ENCODE measurements around the gene FAM110A. TPM values are rescaled to one million over a fixed set of nuclear protein-coding genes. Genes with fewer than 3 reads are reported as not detected.
A peak's percentile ranks its signal among the peaks of the same experiment; 100 is the strongest.

Gene FAM110A
- polyA plus RNA-seq, 2 of the 4 experiments (the other 2 are of a cell fraction): 3.1 to 4.4 TPM

DNA sequence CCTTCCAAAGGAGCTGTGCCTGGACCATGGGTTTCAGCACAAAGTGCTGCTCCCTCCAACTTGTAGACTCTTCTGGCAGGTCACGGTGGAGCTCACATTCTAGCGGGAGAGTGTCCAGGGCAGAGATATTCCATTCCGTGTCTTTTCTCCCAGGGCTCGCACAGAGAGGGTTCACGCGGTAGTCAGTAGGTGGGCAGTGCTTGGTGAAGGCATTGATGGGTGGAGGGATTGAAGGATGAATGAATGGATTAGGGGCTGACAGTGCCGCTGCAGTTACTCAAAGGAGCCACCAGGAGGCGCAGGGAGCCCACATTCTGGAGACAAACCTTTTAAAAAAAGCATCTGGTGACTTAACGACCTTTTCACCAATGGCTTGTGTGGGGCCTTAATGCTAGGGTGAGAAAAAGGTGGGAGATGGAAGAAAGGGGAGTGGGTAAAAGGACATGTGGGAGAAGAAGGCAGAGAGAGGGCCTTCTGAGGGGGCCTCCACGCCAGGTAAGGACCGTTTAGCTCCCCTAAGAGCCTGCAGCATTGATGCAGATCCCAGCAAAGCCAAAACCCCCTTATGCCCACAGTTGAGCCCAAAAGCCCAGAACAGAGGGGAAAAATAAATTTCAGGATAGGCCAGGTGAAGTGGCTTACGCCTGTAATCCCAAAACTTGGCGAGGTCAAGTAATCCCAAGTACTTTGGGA lies 17.5 kb upstream of the FAM110A start:
- no peak overlapping the region for H3K4me3 ChIP-seq
- DNase-seq (ENCODE audit: low read depth in 1 of 2, low spot score in 1 of 2) (peak; percentile 76 to 84), FAIRE-seq (peak; percentile 36), ATAC-seq (peak; percentile 48 to 76; a peak in 4 of 6 replicates)
- peak; percentile 97 to 98 for TF ChIP-seq RAD21 (conservative IDR thresholded peaks at IDR 0.05 in 1 of 2, IDR thresholded peaks at IDR 0.05 in 1 of 2)
- TF ChIP-seq SMC3 (IDR thresholded peaks at IDR 0.05): peak; percentile 99
- TF ChIP-seq ZFP36 (IDR thresholded peaks at IDR 0.05; ENCODE audit: borderline replicate concordance, partially characterized antibody): no peak
- TF ChIP-seq, protein P1, sequence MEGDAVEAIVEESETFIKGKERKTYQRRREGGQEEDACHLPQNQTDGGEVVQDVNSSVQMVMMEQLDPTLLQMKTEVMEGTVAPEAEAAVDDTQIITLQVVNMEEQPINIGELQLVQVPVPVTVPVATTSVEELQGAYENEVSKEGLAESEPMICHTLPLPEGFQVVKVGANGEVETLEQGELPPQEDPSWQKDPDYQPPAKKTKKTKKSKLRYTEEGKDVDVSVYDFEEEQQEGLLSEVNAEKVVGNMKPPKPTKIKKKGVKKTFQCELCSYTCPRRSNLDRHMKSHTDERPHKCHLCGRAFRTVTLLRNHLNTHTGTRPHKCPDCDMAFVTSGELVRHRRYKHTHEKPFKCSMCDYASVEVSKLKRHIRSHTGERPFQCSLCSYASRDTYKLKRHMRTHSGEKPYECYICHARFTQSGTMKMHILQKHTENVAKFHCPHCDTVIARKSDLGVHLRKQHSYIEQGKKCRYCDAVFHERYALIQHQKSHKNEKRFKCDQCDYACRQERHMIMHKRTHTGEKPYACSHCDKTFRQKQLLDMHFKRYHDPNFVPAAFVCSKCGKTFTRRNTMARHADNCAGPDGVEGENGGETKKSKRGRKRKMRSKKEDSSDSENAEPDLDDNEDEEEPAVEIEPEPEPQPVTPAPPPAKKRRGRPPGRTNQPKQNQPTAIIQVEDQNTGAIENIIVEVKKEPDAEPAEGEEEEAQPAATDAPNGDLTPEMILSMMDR (IDR thresholded peaks at IDR 0.05): peak; percentile 98
- no peaks in the 10 kb centered on the region for H3K4me1 ChIP-seq
- no peaks in the 10 kb centered on the region for H3K9me3 ChIP-seq
- no peak overlapping the region for H3K27ac ChIP-seq
- POLR2A ChIA-PET: no interaction called here
- CTCF ChIA-PET: interaction anchor here (0.5 to 22.7 kb wide), 71 partner anchors 8 to 1387 kb away, joined by 3 to 872 read pairs (median 4); partner anchors contain the start of genes ANGPT4, FAM110A and PSMF1
- no peak overlapping the region for H3K4me2 ChIP-seq
- 18% methylated on average over 13 of the region's 13 CpGs for WGBS (ENCODE audit: missing lambda C conversion rate)

- POLR2A ChIA-PET: interaction anchor here (0.7 to 1.5 kb wide), 2 partner anchors 137 to 274 kb away, joined by 3 read pairs; partner anchors contain the start of gene CSNK2A1
- CTCF ChIA-PET: interaction anchor here (0.5 to 22.7 kb wide), 47 partner anchors 9 to 685 kb away, joined by 3 to 872 read pairs (median 4); partner anchors contain the start of gene FAM110A
- no peak for TF ChIP-seq CBX8 (IDR thresholded peaks at IDR 0.05)
- TF ChIP-seq CHD2 (IDR thresholded peaks at IDR 0.05; ENCODE audit: low read length, partially characterized antibody): no peak
- TF ChIP-seq FOSL2 (IDR thresholded peaks at IDR 0.05): no peak
- TF ChIP-seq FOSL2 (CRISPR knock-in tag; IDR thresholded peaks at IDR 0.05): no peak
- DNase-seq (ENCODE audit: low read depth in 1 of 2, low spot score in 1 of 2) (no peak), ATAC-seq (peak; percentile 52 to 53; a peak in 5 of 6 replicates), FAIRE-seq (no peak)
- 60% methylated on average over 17 of the region's 17 CpGs for WGBS (ENCODE audit: missing lambda C conversion rate)
- H3K4me2 ChIP-seq: peak overlapping the region; percentile 68
- H3K9me3 ChIP-seq: no peaks in the 10 kb centered on the region
- H3K27ac ChIP-seq: no peak overlapping the region
- peak overlapping the region; percentile 31; the same call in 2 of the 3 replicates for H3K4me3 ChIP-seq
- no peaks in the 10 kb centered on the region for H3K4me1 ChIP-seq
Observed at GRCh38 chr20:818001-818664, 15.4 kb upstream of the FAM110A start.

- H3K4me2 ChIP-seq: no peak overlapping the region
- H3K4me3 ChIP-seq: no peak overlapping the region
- ATAC-seq (peak in 1 of 2 experiments; percentile 15; a peak in 1 of 6 replicates), FAIRE-seq (no peak), DNase-seq (ENCODE audit: low read depth in 1 of 2, low spot score in 1 of 2) (no peak)
- ChIA-PET CTCF (interaction anchor here (1.5 to 22.7 kb wide), 6 partner anchors 13 to 393 kb away, joined by 5 to 872 read pairs (median 23); partner anchors contain the start of gene FAM110A), POLR2A (no interaction called here)
- H3K27ac ChIP-seq: no peak overlapping the region
- 81% methylated on average over 8 of the region's 8 CpGs for WGBS (ENCODE audit: missing lambda C conversion rate)
- H3K4me1 ChIP-seq: no peaks in the 10 kb centered on the region
- no peaks in the 10 kb centered on the region for H3K9me3 ChIP-seq
- TF ChIP-seq TP53 (CRISPR knock-in tag; IDR thresholded peaks at IDR 0.05) (no peak), POLR2AphosphoS2 (conservative IDR thresholded peaks at IDR 0.05; ENCODE audit: low read length) (no peak), POLR2A (IDR thresholded peaks at IDR 0.05; ENCODE audit: low read length) (no peak), CEBPB (IDR thresholded peaks at IDR 0.05) (no peak), ESRRA (IDR thresholded peaks at IDR 0.05; ENCODE audit: borderline replicate concordance, low read length) (no peak), RAD21 (conservative IDR thresholded peaks at IDR 0.05 in 1 of 2, IDR thresholded peaks at IDR 0.05 in 1 of 2) (no peak), FOSB (CRISPR knock-in tag; IDR thresholded peaks at IDR 0.05) (no peak), CBX2 (IDR thresholded peaks at IDR 0.05; ENCODE audit: borderline replicate concordance, low read depth) (no peak), ZFP36 (IDR thresholded peaks at IDR 0.05; ENCODE audit: borderline replicate concordance, partially characterized antibody) (no peak), HDAC2 (IDR thresholded peaks at IDR 0.05) (no peak), HES2 (IDR thresholded peaks at IDR 0.05) (no peak), ELK1 (IDR thresholded peaks at IDR 0.05; ENCODE audit: low read depth, low read length) (no peak), NR3C1 (IDR thresholded peaks at IDR 0.05) (no peak)
- TF ChIP-seq, protein P2, sequence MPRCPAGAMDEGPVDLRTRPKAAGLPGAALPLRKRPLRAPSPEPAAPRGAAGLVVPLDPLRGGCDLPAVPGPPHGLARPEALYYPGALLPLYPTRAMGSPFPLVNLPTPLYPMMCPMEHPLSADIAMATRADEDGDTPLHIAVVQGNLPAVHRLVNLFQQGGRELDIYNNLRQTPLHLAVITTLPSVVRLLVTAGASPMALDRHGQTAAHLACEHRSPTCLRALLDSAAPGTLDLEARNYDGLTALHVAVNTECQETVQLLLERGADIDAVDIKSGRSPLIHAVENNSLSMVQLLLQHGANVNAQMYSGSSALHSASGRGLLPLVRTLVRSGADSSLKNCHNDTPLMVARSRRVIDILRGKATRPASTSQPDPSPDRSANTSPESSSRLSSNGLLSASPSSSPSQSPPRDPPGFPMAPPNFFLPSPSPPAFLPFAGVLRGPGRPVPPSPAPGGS (IDR thresholded peaks at IDR 0.05): no peak
Observed at GRCh38 chr20:819680-820322, 13.7 kb upstream of the FAM110A start.
